IMR-90 (cell line): ENCODE data around the gene TVP23A. TPM values are rescaled to one million over a fixed set of nuclear protein-coding genes. Genes with fewer than 3 reads are reported as not detected.

Experiments used
- ATAC-seq: fragments of 200-7000 bp; cut with Tn5 transposase; 2 replicates; pipeline ENCODE4 v1.9.1; 2020; ENCODE audit warnings: low read depth, mild to moderate bottlenecking, moderate library complexity
- BruUV-seq: library from RNA; stranded (reverse); fragments of 400-500 nt; replicated peaks from 2 replicates; lab custom pipeline; 2021; lab: Mats Ljungman, UMichigan
- CTCF ChIA-PET: fragments of 300-600 bp; formaldehyde crosslinking; extraction: SDS; loops from one replicate; lab custom pipeline; 2021; ENCODE audit warnings: antibody characterized with exemption; lab: Yijun Ruan, JAX
- POLR2A ChIA-PET: fragments of 300-600 bp; sonication (Branson Sonifier 250); formaldehyde crosslinking; loops from one replicate; lab custom pipeline; 2022; ENCODE audit warnings: antibody characterized with exemption; ENCODE audit not compliant: unreplicated experiment; lab: Charles Lee
- DNase-seq: peaks from one replicate; pipeline ENCODE4 v3.0.0; 2013
- H2AFZ ChIP-seq: replicated peaks from 2 replicates; pipeline ENCODE3; 2013; ENCODE audit warnings: low read length, mild to moderate bottlenecking; ENCODE audit not compliant: poor library complexity
- H2AK5ac ChIP-seq: 2 replicates; pipeline ENCODE4 v1.6.1; 2013; ENCODE audit warnings: low read depth, low read length, inconsistent platforms
- H2AK9ac ChIP-seq: replicated peaks from 2 replicates; pipeline ENCODE3; 2013; ENCODE audit warnings: mild to moderate bottlenecking, low read depth, low read length, moderate library complexity; ENCODE audit not compliant: poor library complexity
- H2BK120ac ChIP-seq: 2 replicates; pipeline ENCODE4 v1.6.1; 2013; ENCODE audit warnings: low read depth, low read length, inconsistent platforms
- H2BK15ac ChIP-seq: 3 replicates; pipeline ENCODE4 v1.6.1; 2013; ENCODE audit warnings: low read depth, low read length, inconsistent platforms
- H2BK20ac ChIP-seq: 2 replicates; pipeline ENCODE4 v1.6.1; 2013; ENCODE audit warnings: low read depth, mild to moderate bottlenecking, inconsistent platforms, low read length, moderate library complexity
- H2BK5ac ChIP-seq: 2 replicates; pipeline ENCODE4 v1.6.1; 2013; ENCODE audit warnings: mild to moderate bottlenecking, low read depth, low read length, inconsistent platforms; ENCODE audit not compliant: poor library complexity, severe bottlenecking
- H3K14ac ChIP-seq: replicated peaks from 2 replicates; pipeline ENCODE4 v1.6.1; 2013; ENCODE audit warnings: low read depth, low read length, inconsistent platforms
- H3K18ac ChIP-seq: 2 replicates; pipeline ENCODE4 v1.6.1; 2013; ENCODE audit warnings: low read depth, low read length, control low read depth
- H3K23ac ChIP-seq: 2 replicates; pipeline ENCODE4 v1.6.1; 2013; ENCODE audit warnings: low read depth, low read length, inconsistent platforms
- H3K27ac ChIP-seq: 2 replicates; pipeline ENCODE4 v1.5.1; 2013; ENCODE audit warnings: mild to moderate bottlenecking, control low read depth, low read length; ENCODE audit not compliant: insufficient read depth
- H3K27me3 ChIP-seq: 2 replicates; pipeline ENCODE4 v1.6.1; 2013; ENCODE audit warnings: low read length; ENCODE audit not compliant: control insufficient read depth, insufficient read depth
- H3K36me3 ChIP-seq: 2 replicates; pipeline ENCODE4 v1.6.1; 2013; ENCODE audit warnings: low read length, mixed read lengths; ENCODE audit not compliant: control insufficient read depth, insufficient read depth
- H3K4ac ChIP-seq: 2 replicates; pipeline ENCODE4 v1.6.1; 2013; ENCODE audit warnings: low read depth, low read length, inconsistent platforms
- H3K4me1 ChIP-seq: 2 replicates; pipeline ENCODE4 v1.6.1; 2013; ENCODE audit warnings: low read length, mixed read lengths; ENCODE audit not compliant: control insufficient read depth, insufficient read depth
- H3K4me2 ChIP-seq: 2 replicates; pipeline ENCODE4 v1.6.1; 2013; ENCODE audit warnings: low read depth, mild to moderate bottlenecking, control low read depth, low read length, moderate library complexity
- H3K4me3 ChIP-seq: 2 replicates; pipeline ENCODE4 v1.5.1; 2013; ENCODE audit warnings: low read depth, mild to moderate bottlenecking, control low read depth, low read length, moderate library complexity; ENCODE audit not compliant: insufficient read depth
- H3K56ac ChIP-seq: 2 replicates; pipeline ENCODE4 v1.6.1; 2013; ENCODE audit warnings: low read length, inconsistent platforms; ENCODE audit not compliant: insufficient read depth; ENCODE audit errors: extremely low read depth
- H3K79me1 ChIP-seq, 2 experiments: 2 replicates each; pipeline ENCODE4 v1.6.1; 2013; ENCODE audit warnings: low read length in 2 of 2, inconsistent platforms in 1 of 2, low read depth in 1 of 2
- H3K9ac ChIP-seq: 2 replicates; pipeline ENCODE4 v1.6.1; 2013; ENCODE audit warnings: low read depth, low read length, control low read depth
- H3K9me1 ChIP-seq: 2 replicates; pipeline ENCODE4 v1.6.1; 2013; ENCODE audit warnings: low read length, inconsistent platforms; ENCODE audit not compliant: insufficient read depth
- H3K9me3 ChIP-seq: 2 replicates; pipeline ENCODE4 v1.6.1; 2013; ENCODE audit warnings: low read length; ENCODE audit not compliant: control insufficient read depth, insufficient read depth
- H4K20me1 ChIP-seq: 2 replicates; pipeline ENCODE4 v1.6.1; 2013; ENCODE audit warnings: low read length, inconsistent platforms; ENCODE audit not compliant: insufficient read depth
- H4K5ac ChIP-seq: 2 replicates; pipeline ENCODE4 v1.6.1; 2013; ENCODE audit warnings: mild to moderate bottlenecking, low read depth, low read length, control low read depth
- H4K8ac ChIP-seq, 2 experiments: 2 replicates each; pipeline ENCODE4 v1.6.1; 2013; ENCODE audit warnings: low read depth in 2 of 2, low read length in 2 of 2, control low read depth in 1 of 2, inconsistent platforms in 1 of 2
- H4K91ac ChIP-seq: 2 replicates; pipeline ENCODE4 v1.6.1; 2013; ENCODE audit warnings: low read depth, low read length, inconsistent platforms; ENCODE audit not compliant: insufficient read depth
- CEBPB ChIP-seq: IDR thresholded peaks from 2 replicates; pipeline ENCODE4 v1.6.1; 2012; ENCODE audit warnings: low read depth, low read length, improper control_type of control experiment
- CHD1 ChIP-seq: IDR thresholded peaks from 2 replicates; pipeline ENCODE4 v1.6.1; 2012; ENCODE audit warnings: low read depth, low read length, improper control_type of control experiment
- CTCF ChIP-seq: conservative IDR thresholded peaks from 2 replicates; pipeline ENCODE4 v1.5.1; 2012; ENCODE audit warnings: mild to moderate bottlenecking, low read depth, low read length, improper control_type of control experiment
- FOS ChIP-seq: fragments of 150-350 bp; IDR thresholded peaks from 2 replicates; pipeline ENCODE4 v1.6.1; 2016; ENCODE audit warnings: low read depth, low read length
- MAFK ChIP-seq: IDR thresholded peaks from 2 replicates; pipeline ENCODE4 v1.6.1; 2012; ENCODE audit warnings: low read depth, low read length, improper control_type of control experiment
- MAZ ChIP-seq: IDR thresholded peaks from 2 replicates; pipeline ENCODE4 v1.6.1; 2012; ENCODE audit warnings: low read depth, mild to moderate bottlenecking, low read length, improper control_type of control experiment, moderate library complexity, borderline replicate concordance
- MXI1 ChIP-seq: IDR thresholded peaks from 2 replicates; pipeline ENCODE4 v1.6.1; 2012; ENCODE audit warnings: low read depth, mild to moderate bottlenecking, low read length, moderate library complexity, borderline replicate concordance
- NFE2L2 ChIP-seq: fragments of 150-350 bp; IDR thresholded peaks from 2 replicates; pipeline ENCODE4 v1.6.1; 2016; ENCODE audit warnings: low read depth, mild to moderate bottlenecking, low read length
- POLR2A ChIP-seq: IDR thresholded peaks from 2 replicates; pipeline ENCODE4 v1.6.1; 2012; ENCODE audit warnings: mild to moderate bottlenecking, low read depth, low read length
- RAD21 ChIP-seq: IDR thresholded peaks from 2 replicates; pipeline ENCODE4 v1.6.1; 2012; ENCODE audit warnings: low read length, improper control_type of control experiment
- RCOR1 ChIP-seq: IDR thresholded peaks from 2 replicates; pipeline ENCODE4 v1.6.1; 2012; ENCODE audit warnings: mild to moderate bottlenecking, low read length, improper control_type of control experiment; ENCODE audit not compliant: insufficient replicate concordance
- RFX5 ChIP-seq: IDR thresholded peaks from 2 replicates; pipeline ENCODE4 v1.8.0; 2012; ENCODE audit warnings: low read depth, mild to moderate bottlenecking, low read length, moderate library complexity
- SMC3 ChIP-seq: fragments of 150-350 bp; IDR thresholded peaks from 2 replicates; pipeline ENCODE4 v1.6.1; 2016; ENCODE audit warnings: low read depth, mild to moderate bottlenecking, antibody characterized with exemption, low read length, moderate library complexity
- USF2 ChIP-seq: fragments of 150-350 bp; IDR thresholded peaks from 2 replicates; pipeline ENCODE4 v1.6.1; 2017; ENCODE audit warnings: mild to moderate bottlenecking, antibody characterized with exemption, low read length, low read depth
- WGBS, 2 experiments: methylation state at CpG; one replicate each; pipeline versions ENCODE4 v1.1.5 to v1.1.7; 2013; ENCODE audit warnings: missing lambda C conversion rate in 2 of 2; ENCODE audit not compliant: insufficient read length in 1 of 2; ENCODE audit errors: extremely low coverage in 2 of 2; 5-methylcytosine and 5-hydroxymethylcytosine counted together
- dilution Hi-C: fragments of 300-500 bp; cut with HindIII; formaldehyde crosslinking; loops from one replicate; pipeline ENCODE4 v1.14.3; 2018; ENCODE audit warnings: low sequenced_read_pairs; ENCODE audit not compliant: unreplicated experiment
- in situ Hi-C: fragments of 300-500 bp; cut with MboI; formaldehyde crosslinking; loops from 3 replicates; pipeline ENCODE4 v1.14.3; 2019; ENCODE audit warnings: low sequenced_read_pairs, inconsistent platforms, mixed read lengths
- intact Hi-C: fragments of 100-400 bp; cut with micrococcal nuclease; formaldehyde crosslinking; loops from 2 replicates; pipeline ENCODE4 v1.10.0; 2022
- polyA plus RNA-seq, 3 experiments: library from polyadenylated mRNA; depleted of rRNA; stranded (reverse); fragments of >200 nt; gene quantifications; 2 replicates each; pipeline ENCODE4 v1.2.3, GENCODE V29; 2012; ENCODE audit warnings: low replicate concordance in 1 of 3
- total RNA-seq: library from RNA; depleted of rRNA; stranded (reverse); fragments of >200 nt; gene quantifications from 2 replicates; pipeline ENCODE4 v1.2.3, GENCODE V29; 2012

The TVP23A gene
- total and polyA plus RNA-seq, 2 of the 4 experiments (the other 2 are of a cell fraction) = not detected

- Histone ChIP-seq H2AFZ (no peak overlapping the region), H2BK15ac (no peak overlapping the region), H3K4ac (no peak overlapping the region), H3K9ac (no peak overlapping the region), H4K8ac (no peak overlapping the region), H3K27me3 (peaks cover 15% of the 10 kb centered on the region), H3K4me2 (no peak overlapping the region), H3K9me1 (no peaks in the 10 kb centered on the region), H2AK5ac (no peak overlapping the region), H3K9me3 (no peaks in the 10 kb centered on the region), H4K20me1 (no peaks in the 10 kb centered on the region), H3K4me3 (no peak overlapping the region), H2BK20ac (no peak overlapping the region), H3K27ac (no peak overlapping the region), H3K14ac (no peak overlapping the region), H2BK120ac (no peak overlapping the region), H3K56ac (no peak overlapping the region), H4K91ac (no peak overlapping the region), H2BK5ac (no peak overlapping the region), H2AK9ac (no peak overlapping the region), H3K18ac (no peak overlapping the region), H3K23ac (no peak overlapping the region), H3K36me3 (no peaks in the 10 kb centered on the region), H3K79me1 (no peaks in the 10 kb centered on the region), H3K4me1 (no peaks in the 10 kb centered on the region), H4K5ac (no peak overlapping the region)
- 56% methylated on average over 10 of the region's 16 CpGs; no CpG with 5 or more reads in 1 of the 2 experiments for WGBS, 2 experiments
- no TSS peak for BruUV-seq
- POLR2A ChIA-PET = no interaction called here
- DNase-seq (no peak), ATAC-seq (no peak)
- in situ Hi-C loops (no loop called here), dilution Hi-C loops (no loop called here), intact Hi-C loops (no loop called here)
- CTCF ChIA-PET = no interaction called here
- TF ChIP-seq POLR2A = no peak
- no peak for TF ChIP-seq FOS
- no peak for TF ChIP-seq RFX5
- TF ChIP-seq MAZ = no peak
- TF ChIP-seq MAFK = no peak
- TF ChIP-seq MXI1 = no peak
- no peak for TF ChIP-seq CTCF
- TF ChIP-seq SMC3 = no peak
- TF ChIP-seq RAD21 = no peak
- no peak for TF ChIP-seq NFE2L2
- TF ChIP-seq CHD1 = no peak
- no peak for TF ChIP-seq CEBPB
- TF ChIP-seq USF2 = no peak
- no peak for TF ChIP-seq RCOR1
These were observed 22.1 kb upstream of the TVP23A start for GRCh38 chr16:10840703-10841102.
